CD14-positive monocyte (primary cell): Measurements from ENCODE around the gene JPH2. TPM values are rescaled to one million over a fixed set of nuclear protein-coding genes. Genes with fewer than 3 reads are reported as not detected.

ENCODE experiments used
- DNase-seq, 3 donors: peaks; one replicate each; pipeline ENCODE4 v3.0.0-alpha.2; 2011 to 2022
- H2AFZ ChIP-seq: 2 replicates; pipeline ENCODE4 v1.6.0; 2012; ENCODE audit warnings: mild to moderate bottlenecking, low read depth, low read length, inconsistent platforms; ENCODE audit not compliant: insufficient read depth, poor library complexity, severe bottlenecking
- H3K27ac ChIP-seq, 2 donors: 1 replicate in 1 of 2; 2 replicates in 1 of 2; pipeline ENCODE4 v1.5.1; 2012 to 2013; ENCODE audit warnings: low read length in 2 of 2, control low read depth in 1 of 2, inconsistent platforms in 1 of 2, low read depth in 1 of 2, mild to moderate bottlenecking in 1 of 2
- H3K27me3 ChIP-seq, 2 donors: one replicate each; pipeline versions ENCODE4 v1.6.0 to v1.6.1; 2011 to 2013; ENCODE audit warnings: low read length in 2 of 2; ENCODE audit not compliant: control insufficient read depth in 2 of 2, insufficient read depth in 2 of 2
- H3K36me3 ChIP-seq, 2 donors: replicated peaks in 1 of 2; 1 replicate in 1 of 2; 2 replicates in 1 of 2; pipeline versions ENCODE4 v1.5.1 to v1.6.1; 2012 to 2013; ENCODE audit warnings: low read length in 2 of 2, control low read depth in 1 of 2, inconsistent platforms in 1 of 2, mild to moderate bottlenecking in 1 of 2; ENCODE audit not compliant: insufficient read depth in 2 of 2, control insufficient read depth in 1 of 2
- H3K4me1 ChIP-seq, 2 donors: 1 replicate in 1 of 2; 2 replicates in 1 of 2; pipeline versions ENCODE4 v1.5.1 to v1.6.1; 2012 to 2013; ENCODE audit warnings: low read length in 2 of 2, control low read depth in 1 of 2, inconsistent platforms in 1 of 2, mild to moderate bottlenecking in 1 of 2, moderate library complexity in 1 of 2; ENCODE audit not compliant: insufficient read depth in 2 of 2, control insufficient read depth in 1 of 2
- H3K4me2 ChIP-seq: replicated peaks from 2 replicates; pipeline ENCODE3; 2012; ENCODE audit warnings: low read length, moderate library complexity, mild to moderate bottlenecking; ENCODE audit not compliant: poor library complexity, severe bottlenecking; ENCODE audit errors: extremely low read depth
- H3K4me3 ChIP-seq, 3 experiments: fragments of 200-600 bp in 1 of 3; sonication (generic) in 1 of 3; replicated peaks in 1 of 3; 1 replicate in 2 of 3; 2 replicates in 1 of 3; pipeline ENCODE4 v1.5.1; 2011 to 2013; ENCODE audit warnings: low read length in 3 of 3, mild to moderate bottlenecking in 3 of 3, control low read depth in 2 of 3, low read depth in 2 of 3, inconsistent platforms in 1 of 3, moderate library complexity in 1 of 3
- H3K79me2 ChIP-seq: 2 replicates; pipeline ENCODE4 v1.6.0; 2012; ENCODE audit warnings: mild to moderate bottlenecking, control low read depth, inconsistent platforms, low read length, moderate library complexity; ENCODE audit not compliant: insufficient read depth
- H3K9ac ChIP-seq: 2 replicates; pipeline ENCODE4 v1.6.0; 2017; ENCODE audit warnings: low read length, mild to moderate bottlenecking; ENCODE audit not compliant: insufficient read depth, poor library complexity, severe bottlenecking
- H3K9me3 ChIP-seq, 2 donors: replicated peaks in 1 of 2; 1 replicate in 1 of 2; 2 replicates in 1 of 2; pipeline versions ENCODE4 v1.5.1 to v1.6.1; 2012 to 2013; ENCODE audit warnings: low read length in 2 of 2, control low read depth in 1 of 2; ENCODE audit not compliant: control insufficient read depth in 1 of 2, insufficient read depth in 1 of 2
- H4K20me1 ChIP-seq: 2 replicates; pipeline ENCODE4 v1.6.0; 2012; ENCODE audit warnings: mild to moderate bottlenecking, low read length, control low read depth, moderate library complexity; ENCODE audit not compliant: insufficient read depth
- H3K27ac Mint-ChIP-seq, 7 donors: one replicate each; pipeline ENCODE4 v1.8.0; 2020; ENCODE audit warnings: mild to moderate bottlenecking in 7 of 7, mixed read lengths in 7 of 7, moderate library complexity in 6 of 7, inconsistent platforms in 2 of 7
- H3K27me3 Mint-ChIP-seq, 3 donors: one replicate each; pipeline ENCODE4 v1.8.0; 2021 to 2022; ENCODE audit warnings: low read depth in 3 of 3, mild to moderate bottlenecking in 3 of 3, mixed read lengths in 3 of 3, moderate library complexity in 3 of 3, inconsistent platforms in 1 of 3
- H3K36me3 Mint-ChIP-seq, 2 donors: one replicate each; pipeline ENCODE4 v1.8.0; 2020; ENCODE audit warnings: mixed read lengths in 2 of 2, inconsistent platforms in 1 of 2, mild to moderate bottlenecking in 1 of 2
- H3K4me1 Mint-ChIP-seq: one replicate; pipeline ENCODE4 v1.8.0; 2020; ENCODE audit warnings: mild to moderate bottlenecking, mixed read lengths
- H3K4me3 Mint-ChIP-seq, 2 donors: one replicate each; pipeline ENCODE4 v1.8.0; 2020; ENCODE audit warnings: mild to moderate bottlenecking in 2 of 2, mixed read lengths in 2 of 2, moderate library complexity in 1 of 2
- H3K9me3 Mint-ChIP-seq, 7 donors: one replicate each; pipeline ENCODE4 v1.8.0; 2020 to 2022; ENCODE audit warnings: mixed read lengths in 7 of 7, mild to moderate bottlenecking in 6 of 7, moderate library complexity in 6 of 7, inconsistent platforms in 2 of 7
- CTCF ChIP-seq: fragments of 200-600 bp; IDR thresholded peaks from one replicate; pipeline ENCODE4 v1.8.0; 2022; ENCODE audit warnings: antibody characterized with exemption, mild to moderate bottlenecking
- WGBS: methylation state at CpG from one replicate; pipeline ENCODE4 v1.1.5; 2013; ENCODE audit warnings: missing lambda C conversion rate; ENCODE audit not compliant: insufficient coverage; 5-methylcytosine and 5-hydroxymethylcytosine counted together
- intact Hi-C, 2 donors: fragments of 100-400 bp; cut with micrococcal nuclease; formaldehyde crosslinking; loops; one replicate each; pipeline versions ENCODE4 v1.15.0 to v1.15.1; 2023
- polyA plus RNA-seq, 3 donors: library from polyadenylated mRNA; depleted of rRNA in 1 of 3; unstranded in 2 of 3; stranded (reverse) in 1 of 3; fragments of 300-500 nt in 2 of 3; fragments of >200 nt in 1 of 3; fragmentation: Illumina TruSeq in 2 of 3; gene quantifications; 1 replicate in 2 of 3; 2 replicates in 1 of 3; pipeline ENCODE4 v1.2.3, GENCODE V29; 2012 to 2021

Gene JPH2
- polyA plus RNA-seq, 3 donors: not detected

GRCh38 chr20:44123874-44124535 lies 63.0 kb downstream of the JPH2 start:
- H3K9me3 ChIP-seq: no peaks in the 10 kb centered on the region
- no peak overlapping the region for H3K4me2 ChIP-seq
- H4K20me1 ChIP-seq: no peaks in the 10 kb centered on the region
- H3K4me1 ChIP-seq: no peaks in the 10 kb centered on the region
- no peak overlapping the region for H2AFZ ChIP-seq
- H3K4me3 ChIP-seq: no peak overlapping the region
- no peak for TF ChIP-seq CTCF
- no peaks in the 10 kb centered on the region for H3K36me3 ChIP-seq
- 86% methylated on average over 2 of the region's 8 CpGs for WGBS
- no peaks in the 10 kb centered on the region for H3K36me3 Mint-ChIP-seq
- H3K4me1 Mint-ChIP-seq: no peaks in the 10 kb centered on the region
- H3K9ac ChIP-seq: no peak overlapping the region
- intact Hi-C loops: no loop called here
- no peak for DNase-seq
- peaks cover 0 to 3% (median 0%) of the 10 kb centered on the region in 7 donors for H3K9me3 Mint-ChIP-seq
- no peaks in the 10 kb centered on the region for H3K27me3 ChIP-seq
- no peak overlapping the region for H3K4me3 Mint-ChIP-seq
- H3K27ac Mint-ChIP-seq: no peak overlapping the region
- H3K27ac ChIP-seq: no peak overlapping the region
- peaks cover 5 to 13% (median 8%) of the 10 kb centered on the region in 3 donors for H3K27me3 Mint-ChIP-seq
- H3K79me2 ChIP-seq: no peaks in the 10 kb centered on the region

- H3K4me3 ChIP-seq: no peak overlapping the region
- H2AFZ ChIP-seq: no peak overlapping the region
- Mint-ChIP-seq H3K27ac (no peak overlapping the region), H3K4me3 (no peak overlapping the region), H3K4me1 (no peaks in the 10 kb centered on the region), H3K9me3 (peaks cover 0 to 6% (median 0%) of the 10 kb centered on the region in 7 donors), H3K27me3 (peaks cover 5 to 14% (median 11%) of the 10 kb centered on the region in 3 donors), H3K36me3 (no peaks in the 10 kb centered on the region)
- no peaks in the 10 kb centered on the region for H4K20me1 ChIP-seq
- intact Hi-C loops: no loop called here
- no peak for TF ChIP-seq CTCF
- 79% methylated on average over 7 of the region's 7 CpGs for WGBS
- no peak overlapping the region for H3K27ac ChIP-seq
- H3K4me1 ChIP-seq: no peaks in the 10 kb centered on the region
- H3K79me2 ChIP-seq: no peaks in the 10 kb centered on the region
- H3K4me2 ChIP-seq: no peak overlapping the region
- H3K27me3 ChIP-seq: no peaks in the 10 kb centered on the region
- no peaks in the 10 kb centered on the region for H3K9me3 ChIP-seq
- no peak for DNase-seq
- H3K9ac ChIP-seq: no peak overlapping the region
- H3K36me3 ChIP-seq: no peaks in the 10 kb centered on the region
These were observed 63.7 kb downstream of the JPH2 start for GRCh38 chr20:44123251-44123650.
